Activated T-cell treated with anti-CD3 and anti-CD28 coated beads, Interleukin-2, amount 50 U/mL, for 24 hours (primary cell): ENCODE measurements around the gene WDR48.

Source experiments
- DNase-seq: peaks from one replicate; pipeline ENCODE4 v3.0.0-alpha.2; 2020
- H3K27ac Mint-ChIP-seq: 2 replicates; pipeline ENCODE4 v1.8.0; 2020; ENCODE audit warnings: mild to moderate bottlenecking, mixed read lengths
- H3K27me3 Mint-ChIP-seq: 2 replicates; pipeline ENCODE4 v1.8.0; 2020; ENCODE audit warnings: mixed read lengths
- H3K36me3 Mint-ChIP-seq: 2 replicates; pipeline ENCODE4 v1.8.0; 2020; ENCODE audit warnings: low read depth, mixed read lengths
- H3K4me1 Mint-ChIP-seq: 2 replicates; pipeline ENCODE4 v1.8.0; 2020; ENCODE audit warnings: low read depth, mixed read lengths
- H3K4me3 Mint-ChIP-seq: 2 replicates; pipeline ENCODE4 v1.8.0; 2020; ENCODE audit warnings: mild to moderate bottlenecking, moderate library complexity, mixed read lengths
- H3K9me3 Mint-ChIP-seq: 2 replicates; pipeline ENCODE4 v1.8.0; 2020; ENCODE audit warnings: mixed read lengths

WDR48 gene

GRCh38 chr3:39086144-39086543, 34.3 kb downstream of the WDR48 start:
- peaks cover 84% of the 10 kb centered on the region for H3K36me3 Mint-ChIP-seq
- H3K4me3 Mint-ChIP-seq = no peak overlapping the region
- H3K4me1 Mint-ChIP-seq = peaks cover 23% of the 10 kb centered on the region
- H3K27ac Mint-ChIP-seq = peak overlapping the region; percentile 74
- DNase-seq = no peak
- no peaks in the 10 kb centered on the region for H3K27me3 Mint-ChIP-seq
- no peaks in the 10 kb centered on the region for H3K9me3 Mint-ChIP-seq

GRCh38 chr3:39088456-39088855, 36.6 kb downstream of the WDR48 start:
- H3K27ac Mint-ChIP-seq = peak overlapping the region; percentile 74
- H3K36me3 Mint-ChIP-seq = peaks cover 82% of the 10 kb centered on the region
- H3K9me3 Mint-ChIP-seq = no peaks in the 10 kb centered on the region
- H3K27me3 Mint-ChIP-seq = no peaks in the 10 kb centered on the region
- H3K4me3 Mint-ChIP-seq = no peak overlapping the region
- no peak for DNase-seq
- H3K4me1 Mint-ChIP-seq = peaks cover 7% of the 10 kb centered on the region

GRCh38 chr3:39088889-39089288, 37.1 kb downstream of the WDR48 start:
- H3K4me1 Mint-ChIP-seq = peaks cover 6% of the 10 kb centered on the region
- no peak overlapping the region for H3K27ac Mint-ChIP-seq
- H3K27me3 Mint-ChIP-seq = no peaks in the 10 kb centered on the region
- peaks cover 81% of the 10 kb centered on the region for H3K36me3 Mint-ChIP-seq
- H3K4me3 Mint-ChIP-seq = no peak overlapping the region
- no peaks in the 10 kb centered on the region for H3K9me3 Mint-ChIP-seq
- no peak for DNase-seq

GRCh38 chr3:39090922-39091321, 39.1 kb downstream of the WDR48 start:
- H3K27ac Mint-ChIP-seq = peak overlapping the region; percentile 64
- no peaks in the 10 kb centered on the region for H3K9me3 Mint-ChIP-seq
- no peak overlapping the region for H3K4me3 Mint-ChIP-seq
- H3K4me1 Mint-ChIP-seq = peaks cover 6% of the 10 kb centered on the region
- DNase-seq = no peak
- no peaks in the 10 kb centered on the region for H3K27me3 Mint-ChIP-seq
- H3K36me3 Mint-ChIP-seq = peaks cover 87% of the 10 kb centered on the region

- H3K27me3 Mint-ChIP-seq = no peaks in the 10 kb centered on the region
- peaks cover 91% of the 10 kb centered on the region for H3K36me3 Mint-ChIP-seq
- H3K27ac Mint-ChIP-seq = peak overlapping the region; percentile 65
- no peak for DNase-seq
- peaks cover 6% of the 10 kb centered on the region for H3K4me1 Mint-ChIP-seq
- no peaks in the 10 kb centered on the region for H3K9me3 Mint-ChIP-seq
- no peak overlapping the region for H3K4me3 Mint-ChIP-seq
These were observed 43.2 kb downstream of the WDR48 start for GRCh38 chr3:39094851-39095677.

GRCh38 chr3:39095778-39096177, 44.0 kb downstream of the WDR48 start:
- Mint-ChIP-seq H3K9me3 (no peaks in the 10 kb centered on the region), H3K27ac (peak overlapping the region; percentile 65), H3K4me3 (no peak overlapping the region), H3K36me3 (peaks cover 88% of the 10 kb centered on the region), H3K4me1 (peaks cover 3% of the 10 kb centered on the region), H3K27me3 (no peaks in the 10 kb centered on the region)
- no peak for DNase-seq

GRCh38 chr3:39096775-39097174, 45.0 kb downstream of the WDR48 start:
- Mint-ChIP-seq H3K9me3 (no peaks in the 10 kb centered on the region), H3K27me3 (no peaks in the 10 kb centered on the region), H3K27ac (peak overlapping the region; percentile 65), H3K4me3 (no peak overlapping the region), H3K36me3 (peaks cover 82% of the 10 kb centered on the region), H3K4me1 (peaks cover 5% of the 10 kb centered on the region)
- DNase-seq = no peak

GRCh38 chr3:39097716-39098472, 46.1 kb downstream of the WDR48 start:
- H3K4me1 Mint-ChIP-seq = peaks cover 11% of the 10 kb centered on the region
- peak overlapping the region; percentile 59 for H3K27ac Mint-ChIP-seq
- no peak overlapping the region for H3K4me3 Mint-ChIP-seq
- no peak for DNase-seq
- no peaks in the 10 kb centered on the region for H3K27me3 Mint-ChIP-seq
- H3K36me3 Mint-ChIP-seq = peaks cover 73% of the 10 kb centered on the region
- H3K9me3 Mint-ChIP-seq = no peaks in the 10 kb centered on the region

GRCh38 chr3:39098473-39099000, 46.7 kb downstream of the WDR48 start:
- H3K4me3 Mint-ChIP-seq = no peak overlapping the region
- no peak for DNase-seq
- peak overlapping the region; percentile 26 for H3K27ac Mint-ChIP-seq
- H3K9me3 Mint-ChIP-seq = no peaks in the 10 kb centered on the region
- H3K4me1 Mint-ChIP-seq = peaks cover 18% of the 10 kb centered on the region
- peaks cover 70% of the 10 kb centered on the region for H3K36me3 Mint-ChIP-seq
- H3K27me3 Mint-ChIP-seq = no peaks in the 10 kb centered on the region

GRCh38 chr3:39099242-39099641, 47.4 kb downstream of the WDR48 start:
- H3K27ac Mint-ChIP-seq = peak overlapping the region; percentile 2
- DNase-seq = no peak
- H3K4me3 Mint-ChIP-seq = no peak overlapping the region
- peaks cover 63% of the 10 kb centered on the region for H3K36me3 Mint-ChIP-seq
- no peaks in the 10 kb centered on the region for H3K27me3 Mint-ChIP-seq
- H3K9me3 Mint-ChIP-seq = no peaks in the 10 kb centered on the region
- H3K4me1 Mint-ChIP-seq = peaks cover 20% of the 10 kb centered on the region

- no peaks in the 10 kb centered on the region for H3K9me3 Mint-ChIP-seq
These were observed 48.1 kb downstream of the WDR48 start for GRCh38 chr3:39099738-39100499.

GRCh38 chr3:39100500-39100886, 48.7 kb downstream of the WDR48 start:
- Mint-ChIP-seq H3K9me3 (no peaks in the 10 kb centered on the region), H3K27me3 (no peaks in the 10 kb centered on the region), H3K4me3 (no peak overlapping the region), H3K4me1 (peaks cover 29% of the 10 kb centered on the region), H3K36me3 (peaks cover 50% of the 10 kb centered on the region), H3K27ac (no peak overlapping the region)
- no peak for DNase-seq

More at GRCh38 chr3:39099738-39100499, 48.1 kb downstream of the WDR48 start:
- peak overlapping the region; percentile 50 for H3K27ac Mint-ChIP-seq
- H3K36me3 Mint-ChIP-seq = peaks cover 56% of the 10 kb centered on the region
- no peak for DNase-seq
- H3K4me1 Mint-ChIP-seq = peaks cover 23% of the 10 kb centered on the region
- H3K27me3 Mint-ChIP-seq = no peaks in the 10 kb centered on the region
- no peak overlapping the region for H3K4me3 Mint-ChIP-seq

- Mint-ChIP-seq H3K27me3 (no peaks in the 10 kb centered on the region), H3K4me3 (no peak overlapping the region), H3K4me1 (peaks cover 35% of the 10 kb centered on the region), H3K9me3 (no peaks in the 10 kb centered on the region), H3K27ac (peak overlapping the region; percentile 65), H3K36me3 (peaks cover 43% of the 10 kb centered on the region)
- peak; percentile 52 for DNase-seq
These were observed 49.3 kb downstream of the WDR48 start for GRCh38 chr3:39101022-39101689.
